WTC11 (cell line): ENCODE measurements around the gene AXIN2. TPM values are rescaled to one million over a fixed set of nuclear protein-coding genes. Genes with fewer than 3 reads are reported as not detected.

Source experiments
- ATAC-seq: fragments of 200-7000 bp; cut with Tn5 transposase; 2 replicates; pipeline ENCODE4 v1.10.0; 2021; ENCODE audit warnings: mild to moderate bottlenecking, moderate library complexity
- CTCF ChIA-PET: fragments of 300-600 bp; sonication (Branson Sonifier 250); formaldehyde crosslinking; loops from one replicate; lab custom pipeline; 2021; ENCODE audit warnings: antibody characterized with exemption; lab: Charles Lee
- POLR2A ChIA-PET: fragments of 350-600 bp; sonication (Branson Sonifier 250); formaldehyde crosslinking; loops from one replicate; lab custom pipeline; 2021; ENCODE audit warnings: antibody characterized with exemption; lab: Charles Lee
- DNase-seq: peaks from one replicate; pipeline ENCODE4 v3.0.0; 2021; ENCODE audit warnings: low spot score
- H3K27ac Mint-ChIP-seq: 2 replicates; pipeline ENCODE4 v1.8.0; 2021; ENCODE audit warnings: mixed read lengths
- H3K27me3 Mint-ChIP-seq: 2 replicates; pipeline ENCODE4 v1.8.0; 2021; ENCODE audit warnings: low read depth, mild to moderate bottlenecking, moderate library complexity, mixed read lengths
- H3K36me3 Mint-ChIP-seq: 2 replicates; pipeline ENCODE4 v1.8.0; 2021; ENCODE audit warnings: mixed read lengths
- H3K4me1 Mint-ChIP-seq: 2 replicates; pipeline ENCODE4 v1.8.0; 2022; ENCODE audit warnings: mixed read lengths
- H3K4me3 Mint-ChIP-seq: 2 replicates; pipeline ENCODE4 v1.8.0; 2021; ENCODE audit warnings: mild to moderate bottlenecking, moderate library complexity, mixed read lengths
- H3K9me3 Mint-ChIP-seq: 2 replicates; pipeline ENCODE4 v1.8.0; 2021; ENCODE audit warnings: mixed read lengths
- ATF1 ChIP-seq: sonication (generic); formaldehyde crosslinking; IDR thresholded peaks from 2 replicates; pipeline ENCODE4 v1.8.1; 2023; ENCODE audit warnings: mild to moderate bottlenecking, moderate library complexity, missing genetic modification reagents
- CREM ChIP-seq: sonication (generic); formaldehyde crosslinking; IDR thresholded peaks from 2 replicates; pipeline ENCODE4 v1.8.1; 2022; ENCODE audit warnings: mild to moderate bottlenecking, missing genetic modification reagents, moderate library complexity
- ELF4 ChIP-seq: sonication (generic); formaldehyde crosslinking; IDR thresholded peaks from 2 replicates; pipeline ENCODE4 v1.8.1; 2022; ENCODE audit warnings: low read depth, mild to moderate bottlenecking, moderate library complexity, missing genetic modification reagents
- ETV6 ChIP-seq: sonication (generic); formaldehyde crosslinking; IDR thresholded peaks from 2 replicates; pipeline ENCODE4 v1.8.1; 2022; ENCODE audit warnings: mild to moderate bottlenecking, missing genetic modification reagents
- GABPB1 ChIP-seq: sonication (generic); formaldehyde crosslinking; IDR thresholded peaks from 2 replicates; pipeline ENCODE4 v1.8.1; 2023; ENCODE audit warnings: mild to moderate bottlenecking, missing genetic modification reagents
- GRHL2 ChIP-seq: fragments of 250-450 bp; sonication (Bioruptor Pico); IDR thresholded peaks from 2 replicates; pipeline ENCODE4 v1.8.0; 2022; ENCODE audit warnings: mild to moderate bottlenecking, moderate library complexity; ENCODE audit not compliant: insufficient replicate concordance, severe bottlenecking
- HMGA2 ChIP-seq: fragments of 250-450 bp; sonication (Bioruptor Pico); IDR thresholded peaks from 2 replicates; pipeline ENCODE4 v1.4.0; 2021; ENCODE audit warnings: mild to moderate bottlenecking, moderate library complexity
- JUN ChIP-seq: sonication (generic); formaldehyde crosslinking; IDR thresholded peaks from 2 replicates; pipeline ENCODE4 v1.8.0; 2023; ENCODE audit warnings: mild to moderate bottlenecking, missing genetic modification reagents
- OVOL2 ChIP-seq: fragments of 250-450 bp; sonication (Bioruptor Pico); IDR thresholded peaks from 2 replicates; pipeline ENCODE4 v1.9.0; 2021; ENCODE audit warnings: mild to moderate bottlenecking, borderline replicate concordance
- SMAD4 ChIP-seq: sonication (generic); formaldehyde crosslinking; IDR thresholded peaks from 2 replicates; pipeline ENCODE4 v1.8.0; 2022; ENCODE audit warnings: mild to moderate bottlenecking, missing genetic modification reagents
- ZNF138 ChIP-seq: sonication (generic); formaldehyde crosslinking; conservative IDR thresholded peaks from 2 replicates; pipeline ENCODE4 v1.8.1; 2022; ENCODE audit warnings: mild to moderate bottlenecking, moderate library complexity, missing genetic modification reagents
- ZNF263 ChIP-seq: sonication (generic); formaldehyde crosslinking; IDR thresholded peaks from 2 replicates; pipeline ENCODE4 v1.8.1; 2022; ENCODE audit warnings: low read depth, mild to moderate bottlenecking, moderate library complexity, missing genetic modification reagents
- ZNF423 ChIP-seq: fragments of 250-450 bp; sonication (Bioruptor Pico); IDR thresholded peaks from 2 replicates; pipeline ENCODE4 v2.1.2; 2022; ENCODE audit warnings: mild to moderate bottlenecking, moderate library complexity
- ZNF671 ChIP-seq: fragments of 250-450 bp; sonication (Bioruptor Pico); IDR thresholded peaks from 2 replicates; pipeline ENCODE4 v1.8.0; 2021; ENCODE audit warnings: mild to moderate bottlenecking
- total RNA-seq: library from RNA; stranded (reverse); gene quantifications from 3 replicates; pipeline ENCODE4 v1.2.3, GENCODE V29; 2021
- TF ChIP-seq, protein P1 (sequence below): sonication (generic); formaldehyde crosslinking; IDR thresholded peaks from 2 replicates; pipeline ENCODE4 v1.8.1; 2022; ENCODE audit warnings: mild to moderate bottlenecking, missing genetic modification reagents, moderate library complexity, borderline replicate concordance
- TF ChIP-seq, protein P2 (sequence below): sonication (generic); formaldehyde crosslinking; IDR thresholded peaks from 2 replicates; pipeline ENCODE4 v1.8.0; 2023; ENCODE audit warnings: missing genetic modification reagents, mild to moderate bottlenecking, borderline replicate concordance
- TF ChIP-seq, protein P3 (sequence below): sonication (generic); formaldehyde crosslinking; IDR thresholded peaks from 2 replicates; pipeline ENCODE4 v1.8.1; 2023; ENCODE audit warnings: mild to moderate bottlenecking, missing genetic modification reagents, moderate library complexity
- TF ChIP-seq, protein P4 (sequence below): fragments of 250-450 bp; sonication (Bioruptor Pico); IDR thresholded peaks from 2 replicates; pipeline ENCODE4 v1.9.0; 2021; ENCODE audit warnings: moderate library complexity, mild to moderate bottlenecking, inconsistent platforms, borderline replicate concordance
- TF ChIP-seq, protein P5 (sequence below): sonication (generic); formaldehyde crosslinking; IDR thresholded peaks from 2 replicates; pipeline ENCODE4 v1.8.1; 2022; ENCODE audit warnings: low read depth, mild to moderate bottlenecking, moderate library complexity, missing genetic modification reagents, borderline replicate concordance

The AXIN2 gene
- total RNA-seq, 1 experiment from 2014 or later, result 35.0 TPM

DNA sequence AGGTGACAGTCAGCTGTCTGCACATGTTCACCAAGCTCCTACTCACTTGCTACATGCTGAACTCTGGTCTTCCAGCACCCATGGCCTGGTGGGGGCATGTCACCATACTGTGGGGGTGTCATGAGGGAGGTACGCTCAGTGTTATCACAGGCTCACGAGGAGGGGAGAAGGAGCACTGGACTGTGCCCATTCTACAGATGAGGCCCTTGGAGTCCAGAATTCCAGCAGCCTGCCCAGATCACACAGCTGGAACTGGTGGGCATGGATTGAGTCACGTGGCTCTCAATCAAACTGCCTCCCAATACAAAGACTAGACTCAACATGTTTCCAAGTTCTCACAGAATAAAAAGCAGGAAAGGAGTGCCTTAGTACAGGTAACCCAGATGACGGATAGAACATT lies 10.7 kb downstream of the AXIN2 start:
- Mint-ChIP-seq H3K4me3 (no peak overlapping the region), H3K36me3 (peaks cover 40% of the 10 kb centered on the region), H3K27me3 (no peaks in the 10 kb centered on the region), H3K27ac (peak overlapping the region; percentile 50; the same call in 1 of the 2 replicates), H3K9me3 (no peaks in the 10 kb centered on the region), H3K4me1 (peaks cover 62% of the 10 kb centered on the region)
- POLR2A ChIA-PET, result no interaction called here
- CTCF ChIA-PET, result interaction anchor here (1.4 to 1.9 kb wide), 2 partner anchors 12 to 247 kb away, joined by 5 read pairs; no protein-coding TSS in a partner anchor
- no peak for DNase-seq
- TF ChIP-seq ZNF423 (no peak), ZNF138 (CRISPR knock-in tag) (no peak), CREM (CRISPR knock-in tag) (no peak), ZNF263 (CRISPR knock-in tag) (no peak), HMGA2 (CRISPR knock-in tag) (no peak), OVOL2 (no peak), ZNF671 (no peak), ETV6 (CRISPR knock-in tag) (no peak), ATF1 (CRISPR knock-in tag) (no peak), ELF4 (CRISPR knock-in tag) (no peak), GRHL2 (no peak), GABPB1 (CRISPR knock-in tag) (no peak), JUN (CRISPR knock-in tag) (no peak), SMAD4 (CRISPR knock-in tag) (no peak)
- TF ChIP-seq, protein P1, sequence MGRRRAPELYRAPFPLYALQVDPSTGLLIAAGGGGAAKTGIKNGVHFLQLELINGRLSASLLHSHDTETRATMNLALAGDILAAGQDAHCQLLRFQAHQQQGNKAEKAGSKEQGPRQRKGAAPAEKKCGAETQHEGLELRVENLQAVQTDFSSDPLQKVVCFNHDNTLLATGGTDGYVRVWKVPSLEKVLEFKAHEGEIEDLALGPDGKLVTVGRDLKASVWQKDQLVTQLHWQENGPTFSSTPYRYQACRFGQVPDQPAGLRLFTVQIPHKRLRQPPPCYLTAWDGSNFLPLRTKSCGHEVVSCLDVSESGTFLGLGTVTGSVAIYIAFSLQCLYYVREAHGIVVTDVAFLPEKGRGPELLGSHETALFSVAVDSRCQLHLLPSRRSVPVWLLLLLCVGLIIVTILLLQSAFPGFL (CRISPR knock-in tag), result no peak
- TF ChIP-seq, protein P2, sequence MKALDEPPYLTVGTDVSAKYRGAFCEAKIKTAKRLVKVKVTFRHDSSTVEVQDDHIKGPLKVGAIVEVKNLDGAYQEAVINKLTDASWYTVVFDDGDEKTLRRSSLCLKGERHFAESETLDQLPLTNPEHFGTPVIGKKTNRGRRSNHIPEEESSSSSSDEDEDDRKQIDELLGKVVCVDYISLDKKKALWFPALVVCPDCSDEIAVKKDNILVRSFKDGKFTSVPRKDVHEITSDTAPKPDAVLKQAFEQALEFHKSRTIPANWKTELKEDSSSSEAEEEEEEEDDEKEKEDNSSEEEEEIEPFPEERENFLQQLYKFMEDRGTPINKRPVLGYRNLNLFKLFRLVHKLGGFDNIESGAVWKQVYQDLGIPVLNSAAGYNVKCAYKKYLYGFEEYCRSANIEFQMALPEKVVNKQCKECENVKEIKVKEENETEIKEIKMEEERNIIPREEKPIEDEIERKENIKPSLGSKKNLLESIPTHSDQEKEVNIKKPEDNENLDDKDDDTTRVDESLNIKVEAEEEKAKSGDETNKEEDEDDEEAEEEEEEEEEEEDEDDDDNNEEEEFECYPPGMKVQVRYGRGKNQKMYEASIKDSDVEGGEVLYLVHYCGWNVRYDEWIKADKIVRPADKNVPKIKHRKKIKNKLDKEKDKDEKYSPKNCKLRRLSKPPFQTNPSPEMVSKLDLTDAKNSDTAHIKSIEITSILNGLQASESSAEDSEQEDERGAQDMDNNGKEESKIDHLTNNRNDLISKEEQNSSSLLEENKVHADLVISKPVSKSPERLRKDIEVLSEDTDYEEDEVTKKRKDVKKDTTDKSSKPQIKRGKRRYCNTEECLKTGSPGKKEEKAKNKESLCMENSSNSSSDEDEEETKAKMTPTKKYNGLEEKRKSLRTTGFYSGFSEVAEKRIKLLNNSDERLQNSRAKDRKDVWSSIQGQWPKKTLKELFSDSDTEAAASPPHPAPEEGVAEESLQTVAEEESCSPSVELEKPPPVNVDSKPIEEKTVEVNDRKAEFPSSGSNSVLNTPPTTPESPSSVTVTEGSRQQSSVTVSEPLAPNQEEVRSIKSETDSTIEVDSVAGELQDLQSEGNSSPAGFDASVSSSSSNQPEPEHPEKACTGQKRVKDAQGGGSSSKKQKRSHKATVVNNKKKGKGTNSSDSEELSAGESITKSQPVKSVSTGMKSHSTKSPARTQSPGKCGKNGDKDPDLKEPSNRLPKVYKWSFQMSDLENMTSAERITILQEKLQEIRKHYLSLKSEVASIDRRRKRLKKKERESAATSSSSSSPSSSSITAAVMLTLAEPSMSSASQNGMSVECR (CRISPR knock-in tag), result no peak
- TF ChIP-seq, protein P3, sequence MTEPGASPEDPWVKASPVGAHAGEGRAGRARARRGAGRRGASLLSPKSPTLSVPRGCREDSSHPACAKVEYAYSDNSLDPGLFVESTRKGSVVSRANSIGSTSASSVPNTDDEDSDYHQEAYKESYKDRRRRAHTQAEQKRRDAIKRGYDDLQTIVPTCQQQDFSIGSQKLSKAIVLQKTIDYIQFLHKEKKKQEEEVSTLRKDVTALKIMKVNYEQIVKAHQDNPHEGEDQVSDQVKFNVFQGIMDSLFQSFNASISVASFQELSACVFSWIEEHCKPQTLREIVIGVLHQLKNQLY (CRISPR knock-in tag), result no peak
- TF ChIP-seq, protein P4, sequence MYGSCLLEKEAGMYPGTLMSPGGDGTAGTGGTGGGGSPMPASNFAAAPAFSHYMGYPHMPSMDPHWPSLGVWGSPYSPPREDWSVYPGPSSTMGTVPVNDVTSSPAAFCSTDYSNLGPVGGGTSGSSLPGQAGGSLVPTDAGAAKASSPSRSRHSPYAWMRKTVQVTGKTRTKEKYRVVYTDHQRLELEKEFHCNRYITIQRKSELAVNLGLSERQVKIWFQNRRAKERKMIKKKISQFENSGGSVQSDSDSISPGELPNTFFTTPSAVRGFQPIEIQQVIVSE, result no peak
- TF ChIP-seq, protein P5, sequence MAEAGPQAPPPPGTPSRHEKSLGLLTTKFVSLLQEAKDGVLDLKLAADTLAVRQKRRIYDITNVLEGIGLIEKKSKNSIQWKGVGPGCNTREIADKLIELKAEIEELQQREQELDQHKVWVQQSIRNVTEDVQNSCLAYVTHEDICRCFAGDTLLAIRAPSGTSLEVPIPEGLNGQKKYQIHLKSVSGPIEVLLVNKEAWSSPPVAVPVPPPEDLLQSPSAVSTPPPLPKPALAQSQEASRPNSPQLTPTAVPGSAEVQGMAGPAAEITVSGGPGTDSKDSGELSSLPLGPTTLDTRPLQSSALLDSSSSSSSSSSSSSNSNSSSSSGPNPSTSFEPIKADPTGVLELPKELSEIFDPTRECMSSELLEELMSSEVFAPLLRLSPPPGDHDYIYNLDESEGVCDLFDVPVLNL (CRISPR knock-in tag), result no peak
- no peak for ATAC-seq
